HFFc6 (cell line): Measurements from ENCODE around the gene LDLRAD4. TPM values are rescaled to one million over a fixed set of nuclear protein-coding genes. Genes with fewer than 3 reads are reported as not detected.

Source experiments
- DNase-seq: peaks from one replicate; pipeline ENCODE4 v3.0.0-alpha.2; 2018
- H3K27ac Mint-ChIP-seq: 2 replicates; pipeline ENCODE4 v1.8.0; 2020; ENCODE audit warnings: mild to moderate bottlenecking, mixed read lengths
- H3K27me3 Mint-ChIP-seq: 2 replicates; pipeline ENCODE4 v1.8.0; 2021; ENCODE audit warnings: mild to moderate bottlenecking, moderate library complexity, mixed read lengths; ENCODE audit not compliant: insufficient read depth
- H3K36me3 Mint-ChIP-seq: 2 replicates; pipeline ENCODE4 v1.8.0; 2021; ENCODE audit warnings: low read depth, mixed read lengths
- H3K4me1 Mint-ChIP-seq: 2 replicates; pipeline ENCODE4 v1.8.0; 2020; ENCODE audit warnings: low read depth, mixed read lengths
- H3K4me3 Mint-ChIP-seq: 2 replicates; pipeline ENCODE4 v1.8.0; 2020; ENCODE audit warnings: mild to moderate bottlenecking, moderate library complexity, mixed read lengths
- H3K9me3 Mint-ChIP-seq: 2 replicates; pipeline ENCODE4 v1.8.0; 2020; ENCODE audit warnings: mild to moderate bottlenecking, mixed read lengths
- total RNA-seq, 6 experiments: library from RNA; stranded (reverse); fragmentation: NEBNext Ultra II Directional; extraction: Animal tissue kit (Norgen Biotek cat#: 25700); gene quantifications; 2 replicates in 1 of 6; 3 replicates in 5 of 6; pipeline ENCODE4 v1.2.3, GENCODE V29; 2021
- TF ChIP-seq, protein P1 (sequence below): fragments of 200-600 bp; sonication (generic); IDR thresholded peaks from 2 replicates; pipeline ENCODE4 v1.5.0; 2021; ENCODE audit warnings: antibody characterized with exemption, mild to moderate bottlenecking

The LDLRAD4 gene
- total RNA-seq, 6 experiments from 2014 or later = not detected

DNA sequence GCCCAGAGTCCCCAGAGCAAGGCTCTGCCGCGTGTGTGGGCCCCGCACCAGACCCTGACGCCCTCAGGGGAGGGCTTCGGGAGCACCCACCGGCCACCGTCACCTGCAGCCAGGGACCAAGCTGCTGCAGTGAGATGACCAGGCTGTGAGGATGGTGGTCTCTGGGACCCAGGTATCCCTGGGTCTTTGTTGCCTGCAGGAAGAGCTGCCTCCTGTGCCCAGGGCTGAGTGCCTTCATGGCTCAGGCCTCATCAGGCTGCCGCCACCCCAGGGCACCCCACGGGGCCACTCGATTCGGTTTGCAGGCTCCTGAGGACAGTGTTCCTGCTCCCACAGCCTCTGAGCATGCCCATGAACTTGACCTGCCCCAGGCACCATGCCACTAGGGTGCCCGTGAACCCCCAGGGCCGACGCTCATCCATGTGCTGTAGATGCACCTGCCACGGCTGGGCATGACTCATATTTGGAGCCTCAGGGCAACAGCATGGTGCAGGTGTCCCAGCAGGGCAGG is 398.0 kb downstream of the LDLRAD4 start:
- no peak for DNase-seq
- Mint-ChIP-seq H3K36me3 (no peaks in the 10 kb centered on the region), H3K27me3 (peaks cover 24% of the 10 kb centered on the region), H3K4me3 (no peak overlapping the region), H3K9me3 (no peaks in the 10 kb centered on the region), H3K27ac (no peak overlapping the region), H3K4me1 (peaks cover 8% of the 10 kb centered on the region)
- TF ChIP-seq, protein P1, sequence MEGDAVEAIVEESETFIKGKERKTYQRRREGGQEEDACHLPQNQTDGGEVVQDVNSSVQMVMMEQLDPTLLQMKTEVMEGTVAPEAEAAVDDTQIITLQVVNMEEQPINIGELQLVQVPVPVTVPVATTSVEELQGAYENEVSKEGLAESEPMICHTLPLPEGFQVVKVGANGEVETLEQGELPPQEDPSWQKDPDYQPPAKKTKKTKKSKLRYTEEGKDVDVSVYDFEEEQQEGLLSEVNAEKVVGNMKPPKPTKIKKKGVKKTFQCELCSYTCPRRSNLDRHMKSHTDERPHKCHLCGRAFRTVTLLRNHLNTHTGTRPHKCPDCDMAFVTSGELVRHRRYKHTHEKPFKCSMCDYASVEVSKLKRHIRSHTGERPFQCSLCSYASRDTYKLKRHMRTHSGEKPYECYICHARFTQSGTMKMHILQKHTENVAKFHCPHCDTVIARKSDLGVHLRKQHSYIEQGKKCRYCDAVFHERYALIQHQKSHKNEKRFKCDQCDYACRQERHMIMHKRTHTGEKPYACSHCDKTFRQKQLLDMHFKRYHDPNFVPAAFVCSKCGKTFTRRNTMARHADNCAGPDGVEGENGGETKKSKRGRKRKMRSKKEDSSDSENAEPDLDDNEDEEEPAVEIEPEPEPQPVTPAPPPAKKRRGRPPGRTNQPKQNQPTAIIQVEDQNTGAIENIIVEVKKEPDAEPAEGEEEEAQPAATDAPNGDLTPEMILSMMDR = no peak

DNA sequence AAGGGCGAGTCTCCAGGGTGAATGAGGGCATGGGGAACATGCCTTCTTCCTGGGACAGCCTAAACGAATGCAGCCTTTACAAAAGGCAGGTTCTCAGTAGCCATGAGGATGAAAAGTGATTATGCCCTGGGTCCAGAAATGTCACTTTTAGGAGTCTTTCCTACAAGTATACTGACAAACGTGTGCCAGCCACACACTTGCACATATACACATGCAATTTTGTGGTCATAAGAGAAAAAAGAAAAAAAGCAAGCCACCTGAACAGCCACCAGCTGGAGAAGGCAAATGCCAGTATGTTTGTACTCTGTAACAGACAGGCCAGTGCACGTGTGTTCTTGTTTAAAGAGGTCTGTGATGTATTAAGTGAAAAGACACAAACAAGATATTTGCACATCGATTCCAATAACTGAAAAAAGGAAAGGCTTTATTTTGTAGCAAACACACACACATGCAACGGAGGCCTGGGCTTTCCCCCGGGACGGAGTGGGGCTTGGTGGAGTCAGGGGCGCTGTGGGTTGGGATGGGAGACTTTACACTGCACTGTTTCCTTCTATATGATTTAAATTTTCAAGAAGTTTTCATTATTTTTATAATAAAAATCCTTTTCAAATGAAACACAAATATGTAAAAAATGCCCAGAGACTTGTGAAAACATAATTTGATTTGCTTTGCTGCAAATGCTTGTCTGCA is 399.4 kb downstream of the LDLRAD4 start:
- no peaks in the 10 kb centered on the region for H3K4me1 Mint-ChIP-seq
- H3K27me3 Mint-ChIP-seq = peaks cover 25% of the 10 kb centered on the region
- no peak for DNase-seq
- no peaks in the 10 kb centered on the region for H3K9me3 Mint-ChIP-seq
- TF ChIP-seq, protein P1 = no peak
- no peaks in the 10 kb centered on the region for H3K36me3 Mint-ChIP-seq
- H3K4me3 Mint-ChIP-seq = no peak overlapping the region
- no peak overlapping the region for H3K27ac Mint-ChIP-seq

GRCh38 chr18:13618760-13619438 is 400.3 kb downstream of the LDLRAD4 start:
- DNase-seq = no peak
- Mint-ChIP-seq H3K9me3 (no peaks in the 10 kb centered on the region), H3K4me3 (no peak overlapping the region), H3K4me1 (no peaks in the 10 kb centered on the region), H3K27ac (no peak overlapping the region), H3K36me3 (no peaks in the 10 kb centered on the region), H3K27me3 (peaks cover 28% of the 10 kb centered on the region)
- TF ChIP-seq, protein P1 = no peak

DNA sequence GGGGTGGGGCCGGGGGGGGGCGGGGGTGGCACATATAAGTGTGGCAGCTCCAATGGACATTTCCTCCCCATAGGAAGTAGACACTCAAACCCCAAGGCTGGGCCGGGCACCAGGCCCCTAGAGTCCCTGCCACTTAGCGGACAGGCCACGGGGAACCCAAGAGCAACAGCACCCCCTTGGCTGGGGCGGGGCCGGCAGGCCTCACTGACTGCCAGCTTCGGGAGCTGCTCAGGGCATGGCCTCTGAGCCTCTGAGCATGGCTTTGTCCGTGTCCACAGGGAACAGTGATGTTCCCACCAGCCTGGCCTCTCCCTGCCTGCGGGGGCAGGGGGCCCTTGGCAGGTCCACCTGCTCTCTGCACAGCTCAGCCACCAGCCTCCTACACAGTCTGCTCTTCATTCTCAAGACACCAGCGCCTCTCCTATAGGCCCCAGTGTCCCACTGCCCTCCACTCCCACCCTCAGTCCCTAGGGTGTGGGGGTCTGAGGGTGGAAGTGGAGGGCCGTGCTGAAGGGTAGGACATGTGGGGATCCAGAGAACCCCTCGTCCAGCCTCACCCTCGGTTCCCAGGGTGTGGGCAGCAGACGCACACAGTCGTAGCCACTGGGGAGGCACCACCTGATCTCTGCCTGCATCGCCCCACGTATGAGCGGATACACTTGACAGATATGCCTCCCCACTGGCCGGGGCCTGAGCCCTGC is 401.1 kb downstream of the LDLRAD4 start:
- no peaks in the 10 kb centered on the region for H3K36me3 Mint-ChIP-seq
- no peaks in the 10 kb centered on the region for H3K9me3 Mint-ChIP-seq
- no peaks in the 10 kb centered on the region for H3K4me1 Mint-ChIP-seq
- TF ChIP-seq, protein P1 = no peak
- no peak for DNase-seq
- peaks cover 26% of the 10 kb centered on the region for H3K27me3 Mint-ChIP-seq
- no peak overlapping the region for H3K4me3 Mint-ChIP-seq
- H3K27ac Mint-ChIP-seq = no peak overlapping the region

DNA sequence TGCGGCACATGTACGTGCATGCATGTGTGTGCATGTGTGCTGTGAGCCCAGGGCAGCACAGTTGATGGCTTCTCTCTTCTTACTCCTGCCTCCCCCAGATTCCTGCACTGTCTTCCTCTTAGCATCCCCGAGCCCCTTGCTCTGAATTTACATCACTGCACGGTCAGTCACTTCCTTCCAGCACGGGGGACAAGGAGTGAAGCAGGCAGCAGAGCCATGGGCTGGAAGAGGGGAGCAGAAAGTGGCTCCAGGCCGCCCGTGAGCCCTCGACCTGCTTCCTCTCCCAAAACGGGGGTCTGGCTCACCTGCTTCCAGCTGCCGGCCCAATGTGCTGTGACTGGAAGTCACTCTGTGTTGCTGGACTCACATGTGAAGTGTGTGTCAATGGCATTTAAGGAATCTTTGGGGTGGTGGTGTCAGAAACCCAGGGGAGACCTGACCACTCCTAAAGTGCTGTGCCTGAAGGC is 401.7 kb downstream of the LDLRAD4 start:
- Mint-ChIP-seq H3K27me3 (peaks cover 29% of the 10 kb centered on the region), H3K27ac (no peak overlapping the region), H3K9me3 (no peaks in the 10 kb centered on the region), H3K4me1 (no peaks in the 10 kb centered on the region), H3K36me3 (no peaks in the 10 kb centered on the region), H3K4me3 (no peak overlapping the region)
- no peak for DNase-seq
- TF ChIP-seq, protein P1 = no peak
